Measurements from ENCODE around the gene LDLR.
"Not testable (repeated sequence)": the region's sequence is repeated elsewhere in the genome, so short reads cannot be mapped to it uniquely, and the experiment has no call there.

Gene LDLR

DNA sequence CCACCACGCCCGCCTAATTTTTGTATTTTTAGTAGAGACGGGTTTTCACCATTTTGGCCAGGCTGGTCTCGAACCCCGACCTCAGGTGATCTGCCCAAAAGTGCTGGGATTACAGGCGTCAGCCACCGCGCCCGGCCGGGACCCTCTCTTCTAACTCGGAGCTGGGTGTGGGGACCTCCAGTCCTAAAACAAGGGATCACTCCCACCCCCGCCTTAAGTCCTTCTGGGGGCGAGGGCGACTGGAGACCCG, 676 bp downstream of the LDLR start:
- not testable (repeated sequence) for H3K9me3 ChIP-seq (ENCODE audit: control insufficient read depth, insufficient read depth, low read length)
- Histone ChIP-seq H3K9ac (ENCODE audit: low read depth, low read length) (peak overlapping the region; percentile 84), H3K36me3 (ENCODE audit: insufficient read depth, low read length) (peaks cover 12% of the 10 kb centered on the region; the same call in 1 of the 2 replicates), H3K4me1 (ENCODE audit: insufficient read depth, low read length) (peaks cover 18% of the 10 kb centered on the region)

DNA sequence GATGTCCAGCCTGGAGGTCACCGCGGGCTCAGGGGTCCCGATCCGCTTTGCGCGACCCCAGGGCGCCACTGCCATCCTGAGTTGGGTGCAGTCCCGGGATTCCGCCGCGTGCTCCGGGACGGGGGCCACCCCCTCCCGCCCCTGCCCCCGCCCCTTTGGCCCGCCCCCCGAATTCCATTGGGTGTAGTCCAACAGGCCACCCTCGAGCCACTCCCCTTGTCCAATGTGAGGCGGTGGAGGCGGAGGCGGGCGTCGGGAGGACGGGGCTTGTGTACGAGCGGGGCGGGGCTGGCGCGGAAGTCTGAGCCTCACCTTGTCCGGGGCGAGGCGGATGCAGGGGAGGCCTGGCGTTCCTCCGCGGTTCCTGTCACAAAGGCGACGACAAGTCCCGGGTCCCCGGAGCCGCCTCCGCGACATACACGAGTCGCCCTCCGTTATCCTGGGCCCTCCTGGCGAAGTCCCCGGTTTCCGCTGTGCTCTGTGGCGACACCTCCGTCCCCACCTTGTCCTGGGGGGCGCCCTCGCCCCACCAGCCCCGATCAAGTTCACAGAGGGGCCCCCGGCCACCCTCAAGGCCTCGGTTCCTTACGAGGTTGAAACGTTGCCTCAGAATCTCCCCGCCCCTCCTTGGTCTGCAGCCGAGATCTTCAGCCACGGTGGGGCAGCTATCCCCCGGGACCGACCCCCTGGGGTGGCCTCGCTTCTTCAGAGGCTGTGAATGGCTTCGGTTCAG, 1.2 kb downstream of the LDLR start:
- Histone ChIP-seq H3K4me1 (ENCODE audit: insufficient read depth, low read length) (peaks cover 21% of the 10 kb centered on the region), H3K9ac (ENCODE audit: low read depth, low read length) (peak overlapping the region; percentile 99), H3K9me3 (ENCODE audit: control insufficient read depth, insufficient read depth, low read length) (no peaks in the 10 kb centered on the region; the same call in 1 of the 2 replicates), H3K36me3 (ENCODE audit: insufficient read depth, low read length) (peaks cover 12% of the 10 kb centered on the region; the same call in 1 of the 2 replicates)

- no peaks in the 10 kb centered on the region; the same call in 1 of the 2 replicates for H3K9me3 ChIP-seq (ENCODE audit: control insufficient read depth, insufficient read depth, low read length)
- H3K36me3 ChIP-seq (ENCODE audit: insufficient read depth, low read length), result peaks cover 16% of the 10 kb centered on the region
- H3K4me1 ChIP-seq (ENCODE audit: insufficient read depth, low read length), result peaks cover 23% of the 10 kb centered on the region
- peak overlapping the region; percentile 99 for H3K9ac ChIP-seq (ENCODE audit: low read depth, low read length)
Observed at GRCh38 chr19:11090997-11091702, 1.9 kb downstream of the LDLR start.

GRCh38 chr19:11091703-11092153, 2.5 kb downstream of the LDLR start:
- H3K4me1 ChIP-seq (ENCODE audit: insufficient read depth, low read length), result peaks cover 27% of the 10 kb centered on the region
- peak overlapping the region; percentile 99 for H3K9ac ChIP-seq (ENCODE audit: low read depth, low read length)
- no peaks in the 10 kb centered on the region; the same call in 1 of the 2 replicates for H3K9me3 ChIP-seq (ENCODE audit: control insufficient read depth, insufficient read depth, low read length)
- peaks cover 22% of the 10 kb centered on the region for H3K36me3 ChIP-seq (ENCODE audit: insufficient read depth, low read length)

- Histone ChIP-seq H3K36me3 (ENCODE audit: insufficient read depth, low read length) (peaks cover 22% of the 10 kb centered on the region), H3K9ac (ENCODE audit: low read depth, low read length) (peak overlapping the region; percentile 99; the same call in 1 of the 2 replicates), H3K9me3 (ENCODE audit: control insufficient read depth, insufficient read depth, low read length) (no peaks in the 10 kb centered on the region; the same call in 1 of the 2 replicates), H3K4me1 (ENCODE audit: insufficient read depth, low read length) (peaks cover 27% of the 10 kb centered on the region)
Observed at GRCh38 chr19:11092181-11092538, 2.9 kb downstream of the LDLR start.

DNA sequence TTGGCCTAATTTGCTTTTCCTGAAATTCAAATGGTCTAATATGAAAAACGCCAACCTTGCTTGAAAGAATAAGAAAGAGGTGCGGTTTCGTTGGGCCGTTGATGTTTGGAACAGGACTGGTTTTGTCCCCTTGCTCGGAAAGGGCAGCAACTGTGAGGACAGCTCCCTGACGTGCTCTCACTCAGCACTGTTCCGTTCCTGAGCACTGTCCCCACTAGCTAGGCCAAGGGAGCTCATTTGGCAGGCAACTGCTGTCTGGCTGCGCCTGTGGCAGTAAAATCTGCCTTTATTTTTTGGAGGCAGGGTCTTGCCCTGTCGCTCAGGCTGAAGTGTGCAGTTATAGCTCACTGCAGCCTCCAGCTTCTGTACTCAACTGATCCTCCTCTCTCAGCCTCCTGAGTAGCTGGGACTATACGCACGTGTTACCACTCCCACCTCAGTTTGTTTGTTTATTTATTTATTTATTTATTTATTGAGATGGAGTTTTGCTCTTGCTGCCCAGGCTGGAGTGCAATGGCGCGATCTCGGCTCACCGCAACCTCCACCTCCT, 4.5 kb downstream of the LDLR start:
- Histone ChIP-seq H3K4me1 (ENCODE audit: insufficient read depth, low read length) (peaks cover 21% of the 10 kb centered on the region), H3K36me3 (ENCODE audit: insufficient read depth, low read length) (peaks cover 22% of the 10 kb centered on the region), H3K9me3 (ENCODE audit: control insufficient read depth, insufficient read depth, low read length) (no peaks in the 10 kb centered on the region; the same call in 1 of the 2 replicates), H3K9ac (ENCODE audit: low read depth, low read length) (no peak overlapping the region)

GRCh38 chr19:11094520-11094894, 5.2 kb downstream of the LDLR start:
- peaks cover 21% of the 10 kb centered on the region for H3K4me1 ChIP-seq (ENCODE audit: insufficient read depth, low read length)
- H3K9me3 ChIP-seq (ENCODE audit: control insufficient read depth, insufficient read depth, low read length), result no peaks in the 10 kb centered on the region; the same call in 1 of the 2 replicates
- peaks cover 22% of the 10 kb centered on the region for H3K36me3 ChIP-seq (ENCODE audit: insufficient read depth, low read length)
- H3K9ac ChIP-seq (ENCODE audit: low read depth, low read length), result no peak overlapping the region

DNA sequence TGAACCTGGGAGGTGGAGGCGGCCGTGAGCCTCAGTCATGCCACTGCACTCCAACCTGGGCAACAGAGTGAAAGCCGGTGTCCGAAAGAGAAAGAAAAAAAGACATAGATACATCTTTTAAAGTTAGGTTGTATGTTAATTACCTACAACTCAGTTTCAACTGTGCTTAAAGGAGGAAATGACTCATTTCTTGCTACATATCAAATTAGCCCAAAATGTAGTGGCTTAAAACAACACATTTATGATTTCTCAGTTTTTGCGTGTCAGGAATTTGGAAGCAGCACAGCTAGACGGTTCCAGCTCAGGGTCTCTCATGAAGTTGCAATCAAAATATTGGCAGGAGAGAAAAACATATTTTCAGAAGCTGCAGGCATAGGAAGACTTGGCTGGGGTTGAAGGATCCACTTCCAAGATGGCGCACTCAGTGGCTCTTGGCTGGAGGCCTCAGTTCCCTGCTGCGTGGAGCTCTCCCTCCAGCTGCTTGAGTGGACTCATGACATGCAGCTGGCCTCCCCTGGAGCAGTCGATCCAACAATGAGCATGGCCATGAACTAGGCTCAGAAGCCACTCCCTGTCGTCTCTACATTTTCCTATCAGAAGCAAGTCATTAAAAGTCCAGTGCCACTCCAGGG, 7.1 kb downstream of the LDLR start:
- Histone ChIP-seq H3K9ac (ENCODE audit: low read depth, low read length) (no peak overlapping the region), H3K4me1 (ENCODE audit: insufficient read depth, low read length) (peaks cover 21% of the 10 kb centered on the region), H3K36me3 (ENCODE audit: insufficient read depth, low read length) (peaks cover 19% of the 10 kb centered on the region), H3K9me3 (ENCODE audit: control insufficient read depth, insufficient read depth, low read length) (no peaks in the 10 kb centered on the region)

DNA sequence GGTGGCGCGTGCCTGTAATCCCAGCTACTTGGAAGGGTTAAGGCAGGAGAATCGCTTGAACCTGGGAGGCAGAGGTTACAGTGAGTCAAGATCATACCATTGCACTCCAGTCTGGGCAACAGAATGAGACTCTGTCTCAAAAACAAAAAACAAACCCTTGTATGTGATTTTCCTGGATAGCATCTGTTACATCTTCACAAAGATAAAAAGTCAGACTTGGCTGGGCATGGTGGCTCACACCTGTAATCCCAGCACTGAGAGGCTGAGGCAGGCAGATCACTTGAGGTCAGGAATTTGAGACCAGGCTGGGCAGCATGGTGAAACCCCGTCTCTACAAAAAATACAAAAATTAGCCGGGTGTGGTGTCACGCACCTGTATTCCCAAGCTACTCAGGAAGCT, 8.1 kb downstream of the LDLR start:
- peaks cover 19% of the 10 kb centered on the region for H3K36me3 ChIP-seq (ENCODE audit: insufficient read depth, low read length)

GRCh38 chr19:11098327-11098726, 9.1 kb downstream of the LDLR start:
- H3K9ac ChIP-seq (ENCODE audit: low read depth, low read length), result no peak overlapping the region
- H3K4me1 ChIP-seq (ENCODE audit: insufficient read depth, low read length), result peaks cover 16% of the 10 kb centered on the region
- peaks cover 29% of the 10 kb centered on the region for H3K36me3 ChIP-seq (ENCODE audit: insufficient read depth, low read length)
- no peaks in the 10 kb centered on the region for H3K9me3 ChIP-seq (ENCODE audit: control insufficient read depth, insufficient read depth, low read length)

More for the DNA sequence above, 8.1 kb downstream of the LDLR start:
- peaks cover 21% of the 10 kb centered on the region for H3K4me1 ChIP-seq (ENCODE audit: insufficient read depth, low read length)
- not testable (repeated sequence) for H3K9me3 ChIP-seq (ENCODE audit: control insufficient read depth, insufficient read depth, low read length); H3K9ac ChIP-seq (ENCODE audit: low read depth, low read length)

DNA sequence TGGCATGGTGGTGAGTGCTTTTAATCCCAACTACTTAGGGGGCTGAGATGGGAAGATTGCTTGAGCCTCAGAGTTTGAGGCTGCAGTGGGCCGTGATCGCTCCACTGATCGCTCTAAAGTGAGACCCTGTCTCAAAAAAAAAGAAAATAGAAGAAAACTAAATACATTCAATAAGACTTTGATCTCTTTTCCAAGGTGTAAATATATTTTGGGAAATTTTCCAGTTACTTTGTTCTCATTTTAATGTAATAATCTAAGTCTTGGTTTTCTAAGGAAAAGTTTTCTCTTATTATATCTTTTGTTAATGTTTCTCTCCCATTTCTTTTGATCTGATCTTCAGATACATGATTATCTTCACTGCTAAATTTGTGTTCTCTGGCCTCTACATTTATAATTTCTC, 9.6 kb downstream of the LDLR start:
- Histone ChIP-seq H3K9me3 (ENCODE audit: control insufficient read depth, insufficient read depth, low read length) (no peaks in the 10 kb centered on the region), H3K4me1 (ENCODE audit: insufficient read depth, low read length) (peaks cover 16% of the 10 kb centered on the region), H3K36me3 (ENCODE audit: insufficient read depth, low read length) (peaks cover 34% of the 10 kb centered on the region), H3K9ac (ENCODE audit: low read depth, low read length) (no peak overlapping the region)

- H3K4me1 ChIP-seq (ENCODE audit: insufficient read depth, low read length), result peaks cover 7% of the 10 kb centered on the region; the same call in 1 of the 2 replicates
- no peaks in the 10 kb centered on the region for H3K9me3 ChIP-seq (ENCODE audit: control insufficient read depth, insufficient read depth, low read length)
- H3K9ac ChIP-seq (ENCODE audit: low read depth, low read length), result no peak overlapping the region
- H3K36me3 ChIP-seq (ENCODE audit: insufficient read depth, low read length), result peaks cover 34% of the 10 kb centered on the region
Observed at GRCh38 chr19:11100049-11100448, 10.8 kb downstream of the LDLR start.

DNA sequence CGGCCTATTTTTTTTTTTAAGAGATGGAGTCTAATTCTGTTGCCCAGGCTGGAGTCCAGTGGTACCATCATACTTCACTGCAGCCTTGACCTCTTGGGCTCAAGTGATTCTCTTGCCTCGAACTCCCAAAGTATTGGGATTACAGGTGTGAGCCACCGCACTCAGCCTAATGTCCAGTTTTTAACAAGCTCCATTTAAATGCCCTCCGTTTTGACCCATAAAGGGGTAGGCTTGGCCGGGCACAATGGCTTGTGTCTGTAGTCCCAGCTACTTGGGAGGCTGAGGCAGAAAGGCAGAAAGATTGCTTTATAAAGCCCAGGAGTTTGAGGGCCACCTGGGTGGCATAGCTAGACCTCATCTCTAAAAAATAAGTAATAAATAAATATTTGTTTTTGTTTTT, 11.8 kb downstream of the LDLR start:
- no peaks in the 10 kb centered on the region for H3K9me3 ChIP-seq (ENCODE audit: control insufficient read depth, insufficient read depth, low read length)
- H3K9ac ChIP-seq (ENCODE audit: low read depth, low read length), result no peak overlapping the region
- H3K4me1 ChIP-seq (ENCODE audit: insufficient read depth, low read length), result peaks cover 5% of the 10 kb centered on the region; the same call in 1 of the 2 replicates
- peaks cover 40% of the 10 kb centered on the region for H3K36me3 ChIP-seq (ENCODE audit: insufficient read depth, low read length)

- Histone ChIP-seq H3K4me1 (ENCODE audit: insufficient read depth, low read length) (no peaks in the 10 kb centered on the region), H3K9me3 (ENCODE audit: control insufficient read depth, insufficient read depth, low read length) (no peaks in the 10 kb centered on the region), H3K36me3 (ENCODE audit: insufficient read depth, low read length) (peaks cover 48% of the 10 kb centered on the region), H3K9ac (ENCODE audit: low read depth, low read length) (no peak overlapping the region)
Observed at GRCh38 chr19:11102944-11103343, 13.7 kb downstream of the LDLR start.
